Keratinocyte (primary cell): ENCODE data around the gene AASDHPPT. TPM values are rescaled to one million over a fixed set of nuclear protein-coding genes. Genes with fewer than 3 reads are reported as not detected.

ENCODE experiments used
- DNase-seq: peaks from one replicate; pipeline ENCODE4 v3.0.0-alpha.2; 2011; ENCODE audit warnings: low read depth, missing footprints, low spot score
- FAIRE-seq: peaks from 2 replicates; lab custom pipeline; 2011; peaks lifted over from hg19 to GRCh38; lab: Jason Lieb, UNC
- H2AFZ ChIP-seq: 2 replicates; pipeline ENCODE4 v1.6.0; 2012; ENCODE audit warnings: low read length, control low read depth, inconsistent platforms; ENCODE audit not compliant: control insufficient read depth
- H3K27ac ChIP-seq: 2 replicates; pipeline ENCODE4 v1.5.1; 2011; ENCODE audit warnings: low read length; ENCODE audit not compliant: control insufficient read depth, insufficient read depth
- H3K27me3 ChIP-seq: 3 replicates; pipeline ENCODE4 v1.6.0; 2011; ENCODE audit warnings: low read length; ENCODE audit not compliant: control insufficient read depth, insufficient read depth; ENCODE audit errors: extremely low read depth
- H3K36me3 ChIP-seq, 2 experiments: 2 replicates in 1 of 2; 3 replicates in 1 of 2; pipeline ENCODE4 v1.5.1; 2011; ENCODE audit warnings: low read length in 2 of 2, mild to moderate bottlenecking in 1 of 2; ENCODE audit not compliant: control insufficient read depth in 2 of 2, insufficient read depth in 2 of 2; ENCODE audit errors: extremely low read depth in 1 of 2
- H3K4me1 ChIP-seq: 3 replicates; pipeline ENCODE4 v1.5.1; 2011; ENCODE audit warnings: low read length; ENCODE audit not compliant: control insufficient read depth, insufficient read depth; ENCODE audit errors: extremely low read depth
- H3K4me2 ChIP-seq: 3 replicates; pipeline ENCODE4 v1.6.0; 2011; ENCODE audit warnings: low read depth, low read length; ENCODE audit not compliant: control insufficient read depth, insufficient read depth; ENCODE audit errors: extremely low read depth
- H3K4me3 ChIP-seq, 3 experiments: fragments of 200-600 bp in 1 of 3; sonication (generic) in 1 of 3; 2 replicates in 2 of 3; 3 replicates in 1 of 3; pipeline ENCODE4 v1.5.1; 2011 to 2016; ENCODE audit warnings: low read length in 3 of 3, mild to moderate bottlenecking in 3 of 3, control low read depth in 2 of 3, inconsistent platforms in 1 of 3, low read depth in 1 of 3, mixed read lengths in 1 of 3, mixed run types in 1 of 3, moderate library complexity in 1 of 3; ENCODE audit not compliant: control insufficient read depth in 2 of 3, insufficient read depth in 2 of 3; ENCODE audit errors: extremely low read depth in 1 of 3
- H3K79me2 ChIP-seq: 2 replicates; pipeline ENCODE4 v1.6.0; 2012; ENCODE audit warnings: low read length; ENCODE audit not compliant: control insufficient read depth, insufficient read depth
- H3K9ac ChIP-seq: 3 replicates; pipeline ENCODE4 v1.6.0; 2011; ENCODE audit warnings: low read length; ENCODE audit not compliant: control insufficient read depth, insufficient read depth; ENCODE audit errors: extremely low read depth
- H3K9me1 ChIP-seq: 3 replicates; pipeline ENCODE4 v1.6.0; 2011; ENCODE audit warnings: low read length; ENCODE audit not compliant: control insufficient read depth, insufficient read depth; ENCODE audit errors: extremely low read depth
- H3K9me3 ChIP-seq: 2 replicates; pipeline ENCODE4 v1.5.1; 2012; ENCODE audit warnings: low read depth, low read length; ENCODE audit not compliant: control insufficient read depth
- H4K20me1 ChIP-seq: 3 replicates; pipeline ENCODE4 v1.6.0; 2011; ENCODE audit warnings: low read length; ENCODE audit not compliant: control insufficient read depth, insufficient read depth; ENCODE audit errors: extremely low read depth
- CTCF ChIP-seq, 3 experiments: IDR thresholded peaks in 1 of 3; conservative IDR thresholded peaks in 1 of 3; optimal IDR thresholded peaks in 1 of 3; 2 replicates in 2 of 3; 3 replicates in 1 of 3; pipeline versions ENCODE3 to v1.5.1; 2011; ENCODE audit warnings: low read length in 3 of 3, mild to moderate bottlenecking in 3 of 3, moderate library complexity in 2 of 3, control low read depth in 1 of 3, inconsistent platforms in 1 of 3; ENCODE audit not compliant: insufficient read depth in 2 of 3; ENCODE audit errors: extremely low read depth in 1 of 3
- EZH2 ChIP-seq: IDR thresholded peaks from one replicate; pipeline ENCODE4 v1.6.1; 2012; ENCODE audit warnings: inconsistent platforms, mild to moderate bottlenecking, low read length, moderate library complexity
- dilution Hi-C: fragments of 300-500 bp; cut with MboI; formaldehyde crosslinking; loops from one replicate; pipeline ENCODE4 v1.7.0; 2020; ENCODE audit warnings: low sequenced_read_pairs; ENCODE audit not compliant: extremely low pct_ligation_motif_present
- polyA plus RNA-seq, 5 experiments: library from polyadenylated mRNA; depleted of rRNA in 3 of 5; stranded (reverse) in 3 of 5; stranded (forward) in 1 of 5; unstranded in 1 of 5; fragments of >200 nt; gene quantifications; 1 replicate in 1 of 5; 2 replicates in 3 of 5; 3 replicates in 1 of 5; pipeline versions ENCODE4 v1.2.1 to v1.2.3, GENCODE V29; 2011 to 2012; ENCODE audit warnings: missing spikeins in 2 of 5, low read depth in 1 of 5, low replicate concordance in 1 of 5

The AASDHPPT gene
- polyA plus RNA-seq, 1 donor (not counting 4 experiments of a cell fraction or from before 2014, with no cell fraction given) = 53.0 TPM

DNA sequence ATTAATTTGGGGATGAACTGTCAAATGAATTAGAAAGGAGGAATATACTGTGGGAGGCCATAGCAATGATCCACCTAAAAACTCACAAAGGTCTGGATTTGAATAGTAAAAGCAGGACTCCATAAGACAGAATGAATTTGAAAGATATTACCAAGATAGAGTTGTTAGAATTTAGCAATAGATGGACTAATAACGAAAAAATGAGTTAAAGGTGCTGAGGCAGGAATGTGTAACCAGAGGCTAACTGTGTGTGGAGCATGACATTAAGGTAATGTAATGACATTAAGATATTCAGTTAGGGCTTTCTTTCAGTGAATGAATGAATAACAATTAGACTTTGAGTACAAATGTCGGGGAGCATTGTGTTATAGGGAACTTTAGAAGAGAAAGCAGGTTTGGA is 51.3 kb downstream of the AASDHPPT start:
- Histone ChIP-seq H3K4me2 (no peak overlapping the region), H3K4me1 (no peaks in the 10 kb centered on the region), H3K36me3 (no peaks in the 10 kb centered on the region), H3K79me2 (no peaks in the 10 kb centered on the region), H2AFZ (no peak overlapping the region), H3K9me1 (no peaks in the 10 kb centered on the region), H3K9ac (no peak overlapping the region), H3K9me3 (no peaks in the 10 kb centered on the region), H3K27ac (no peak overlapping the region), H3K4me3 (no peak overlapping the region), H3K27me3 (no peaks in the 10 kb centered on the region), H4K20me1 (no peaks in the 10 kb centered on the region)
- FAIRE-seq (no peak), DNase-seq (no peak)
- dilution Hi-C loops = no loop called here
- no peak for TF ChIP-seq EZH2
- TF ChIP-seq CTCF (optimal IDR thresholded peaks at IDR 0.05 in 1 of 3, IDR thresholded peaks at IDR 0.05 in 1 of 3, conservative IDR thresholded peaks at IDR 0.05 in 1 of 3; ENCODE audit: extremely low read depth in 1 of 3, insufficient read depth in 2 of 3, low read length in 3 of 3) = no peak

- no peak overlapping the region for H3K4me3 ChIP-seq
- no peaks in the 10 kb centered on the region for H3K36me3 ChIP-seq
- H3K9me1 ChIP-seq = no peaks in the 10 kb centered on the region
- no peaks in the 10 kb centered on the region for H3K9me3 ChIP-seq
- H3K79me2 ChIP-seq = no peaks in the 10 kb centered on the region
- H3K4me2 ChIP-seq = no peak overlapping the region
- no peak for TF ChIP-seq EZH2
- TF ChIP-seq CTCF (optimal IDR thresholded peaks at IDR 0.05 in 1 of 3, IDR thresholded peaks at IDR 0.05 in 1 of 3, conservative IDR thresholded peaks at IDR 0.05 in 1 of 3; ENCODE audit: extremely low read depth in 1 of 3, insufficient read depth in 2 of 3, low read length in 3 of 3) = no peak
- no peak overlapping the region for H3K27ac ChIP-seq
- no peak for DNase-seq
- H3K4me1 ChIP-seq = no peaks in the 10 kb centered on the region
- H4K20me1 ChIP-seq = no peaks in the 10 kb centered on the region
- no peak overlapping the region for H2AFZ ChIP-seq
- FAIRE-seq = no peak
- H3K27me3 ChIP-seq = no peaks in the 10 kb centered on the region
- H3K9ac ChIP-seq = no peak overlapping the region
- dilution Hi-C loops = no loop called here
Measured at GRCh38 chr11:106131998-106132397, 54.5 kb downstream of the AASDHPPT start.
